K562 (cell line): ENCODE results near the gene EPDR1. TPM values are rescaled to one million over a fixed set of nuclear protein-coding genes. Genes with fewer than 3 reads are reported as not detected.

Experiments
- ATAC-seq: fragments of 200-7000 bp; cut with Tn5 transposase; 3 replicates; pipeline ENCODE4 v1.9.1; 2020; ENCODE audit warnings: moderate library complexity
- BruUV-seq: library from RNA; stranded (reverse); fragments of 400-500 nt; replicated peaks from 2 replicates; lab custom pipeline; 2021; lab: Mats Ljungman, UMichigan
- CTCF ChIA-PET: fragments of 300-600 bp; formaldehyde crosslinking; extraction: SDS; loops from one replicate; lab custom pipeline; 2021; ENCODE audit warnings: low intra/inter-chr PET ratio; lab: Yijun Ruan, JAX
- POLR2A ChIA-PET: fragments of 300-600, 350-650 bp; sonication (Branson Sonifier 250); formaldehyde crosslinking; extraction: SDS; loops from one replicate; lab custom pipeline; 2021; ENCODE audit warnings: antibody characterized with exemption, inconsistent platforms; lab: Yijun Ruan, JAX
- DNase-seq, 4 experiments: peaks; one replicate each; pipeline versions ENCODE4 v3.0.0 to v3.0.0-alpha.2; 2011 to 2018; ENCODE audit warnings: low spot score in 3 of 4, mixed read lengths in 3 of 4; ENCODE audit errors: extremely low read depth in 1 of 4
- FAIRE-seq: peaks from 2 replicates; lab custom pipeline; 2011; peaks lifted over from hg19 to GRCh38; lab: Jason Lieb, UNC
- H2AFZ ChIP-seq: 2 replicates; pipeline ENCODE4 v1.6.0; 2011; ENCODE audit warnings: low read depth, low read length, control low read depth, inconsistent platforms
- H3K27ac ChIP-seq: fragments of 200-600 bp; 3 replicates; pipeline ENCODE4 v1.8.0; 2011; ENCODE audit warnings: low read depth, mild to moderate bottlenecking, control low read depth, inconsistent platforms, low read length, moderate library complexity, mixed read lengths; ENCODE audit errors: extremely low read depth
- H3K27me3 ChIP-seq, 2 experiments: fragments of 300-600 bp in 1 of 2; 2 replicates in 1 of 2; 3 replicates in 1 of 2; pipeline versions ENCODE4 v1.6.0 to v1.8.0; 2011; ENCODE audit warnings: inconsistent platforms in 2 of 2, low read length in 2 of 2, mild to moderate bottlenecking in 1 of 2, mixed read lengths in 1 of 2, moderate library complexity in 1 of 2; ENCODE audit not compliant: control insufficient read depth in 2 of 2, insufficient read depth in 2 of 2
- H3K36me3 ChIP-seq: fragments of 300-600 bp; 3 replicates; pipeline ENCODE4 v1.8.0; 2011; ENCODE audit warnings: mild to moderate bottlenecking, low read length, inconsistent platforms; ENCODE audit not compliant: control insufficient read depth, insufficient read depth
- H3K4me1 ChIP-seq, 2 experiments: fragments of 200-600 bp in 1 of 2; replicated peaks in 1 of 2; 2 replicates in 1 of 2; 3 replicates in 1 of 2; pipeline versions ENCODE4 v1.5.1 to v1.8.0; 2011; ENCODE audit warnings: inconsistent platforms in 2 of 2, low read length in 2 of 2, mild to moderate bottlenecking in 1 of 2, mixed read lengths in 1 of 2, moderate library complexity in 1 of 2; ENCODE audit not compliant: control insufficient read depth in 2 of 2, insufficient read depth in 2 of 2
- H3K4me2 ChIP-seq: 2 replicates; pipeline ENCODE4 v1.6.1; 2011; ENCODE audit warnings: low read length, control low read depth, inconsistent platforms, mixed read lengths; ENCODE audit not compliant: insufficient read depth
- H3K4me3 ChIP-seq: fragments of 200-600 bp; sonication (generic), shearing (Covaris generic); 2 replicates; pipeline ENCODE4 v1.5.1; 2016; ENCODE audit warnings: control low read depth, inconsistent platforms
- H3K79me2 ChIP-seq: fragments of 200-600 bp; 3 replicates; pipeline ENCODE4 v1.8.0; 2011; ENCODE audit warnings: low read length, inconsistent platforms; ENCODE audit not compliant: control insufficient read depth, insufficient read depth
- H3K9ac ChIP-seq, 2 experiments: 2 replicates each; pipeline versions ENCODE4 v1.6.0 to v1.6.1; 2011; ENCODE audit warnings: low read depth in 2 of 2, low read length in 2 of 2, control low read depth in 1 of 2, inconsistent platforms in 1 of 2, mild to moderate bottlenecking in 1 of 2, mixed read lengths in 1 of 2; ENCODE audit not compliant: insufficient read depth in 1 of 2
- H3K9me1 ChIP-seq: one replicate; pipeline ENCODE4 v1.6.0; 2011; ENCODE audit warnings: inconsistent platforms, mild to moderate bottlenecking, low read length, moderate library complexity; ENCODE audit not compliant: control insufficient read depth, insufficient read depth
- H3K9me3 ChIP-seq: replicated peaks from 2 replicates; pipeline ENCODE4 v1.5.1; 2011; ENCODE audit warnings: low read depth, low read length, inconsistent platforms; ENCODE audit not compliant: control insufficient read depth, insufficient read depth
- H4K20me1 ChIP-seq: replicated peaks from 2 replicates; pipeline ENCODE4 v1.6.1; 2011; ENCODE audit warnings: low read length, inconsistent platforms, mixed read lengths; ENCODE audit not compliant: control insufficient read depth, insufficient read depth
- CBFB ChIP-seq: sonication (generic); formaldehyde crosslinking; IDR thresholded peaks from 2 replicates; pipeline ENCODE4 v1.4.0; 2020; ENCODE audit warnings: mild to moderate bottlenecking, missing genetic modification reagents
- EP300 ChIP-seq: IDR thresholded peaks from 2 replicates; pipeline ENCODE4 v1.6.1; 2012; ENCODE audit warnings: low read length, improper control_type of control experiment
- POLR2AphosphoS5 ChIP-seq: IDR thresholded peaks from 2 replicates; pipeline ENCODE4 v1.6.1; 2011; ENCODE audit warnings: mild to moderate bottlenecking, low read depth, low read length, moderate library complexity; ENCODE audit not compliant: control insufficient read depth, insufficient read depth
- SMARCE1 ChIP-seq: fragments of 450-650 bp; IDR thresholded peaks from 2 replicates; pipeline ENCODE4 v1.7.1; 2016; ENCODE audit warnings: mild to moderate bottlenecking
- TAL1 ChIP-seq: fragments of 450-650 bp; IDR thresholded peaks from 2 replicates; pipeline ENCODE4 v1.6.1; 2016; ENCODE audit warnings: mild to moderate bottlenecking
- TCF3 ChIP-seq: sonication (generic); formaldehyde crosslinking; IDR thresholded peaks from 2 replicates; pipeline ENCODE4 v1.4.0; 2020; ENCODE audit warnings: mild to moderate bottlenecking, missing genetic modification reagents
- TRIM24 ChIP-seq, 2 experiments: fragments of 450-650 bp; IDR thresholded peaks; 2 replicates each; pipeline ENCODE4 v1.6.1; 2016
- ZNF431 ChIP-seq: sonication (generic); formaldehyde crosslinking; IDR thresholded peaks from 2 replicates; pipeline ENCODE4 v1.8.0; 2022; ENCODE audit warnings: mild to moderate bottlenecking, missing genetic modification reagents
- ZNF507 ChIP-seq: conservative IDR thresholded peaks from 2 replicates; pipeline ENCODE4 v1.6.1; 2017; ENCODE audit warnings: missing genetic modification characterization, missing compliant biosample characterization
- ZNF699 ChIP-seq: fragments of 250-450 bp; sonication (Bioruptor Pico); IDR thresholded peaks from 2 replicates; pipeline ENCODE4 v1.8.0; 2021; ENCODE audit warnings: mild to moderate bottlenecking, moderate library complexity; ENCODE audit not compliant: insufficient replicate concordance
- WGBS: fragments of 100-300 bp; shearing (Covaris generic); methylation state at CpG from one replicate; pipeline ENCODE4 v1.1.6; 2016; ENCODE audit warnings: low coverage, mixed read lengths; ENCODE audit not compliant: insufficient coverage; ENCODE audit errors: missing lambda C conversion rate; 5-methylcytosine and 5-hydroxymethylcytosine counted together
- in situ Hi-C: fragments of 300-500 bp; cut with MboI; formaldehyde crosslinking; loops from 4 replicates; pipeline ENCODE4 v1.15.0; 2018; ENCODE audit warnings: inconsistent platforms, mixed read lengths
- intact Hi-C: fragments of 100-400 bp; cut with micrococcal nuclease; formaldehyde crosslinking; loops from 2 replicates; pipeline ENCODE4 v1.14.2; 2022
- polyA plus RNA-seq, 8 experiments: library from polyadenylated mRNA; depleted of rRNA in 4 of 8; stranded (reverse) in 5 of 8; unstranded in 3 of 8; fragments of >200 nt; fragmentation: Nextera tagmentation in 2 of 8; fragmentation: Illumina TruSeq in 1 of 8; extraction: Ambion mirVana in 2 of 8; extraction: Trizol in 1 of 8; gene quantifications; 2 replicates each; pipeline versions ENCODE4 v1.2.1 to v1.2.3, GENCODE V29; 2011 to 2014; ENCODE audit warnings: inconsistent platforms in 1 of 8, missing spikeins in 1 of 8
- total RNA-seq, 7 experiments: library from RNA; depleted of rRNA in 6 of 7; stranded (reverse); fragments of >200 nt in 6 of 7; fragmentation: Illumina TruSeq in 2 of 7; extraction: Trizol in 2 of 7; gene quantifications; 2 replicates each; pipeline versions ENCODE4 v1.2.1 to v1.2.3, GENCODE V29; 2011 to 2021; ENCODE audit warnings: low replicate concordance in 1 of 7
- TF ChIP-seq, protein P1 (sequence below), 2 experiments: fragments of 450-650 bp in 1 of 2; sonication (generic) in 1 of 2; formaldehyde crosslinking in 1 of 2; IDR thresholded peaks in 1 of 2; conservative IDR thresholded peaks in 1 of 2; 2 replicates each; pipeline versions ENCODE4 v1.6.1 to v1.8.1; 2016 to 2023; ENCODE audit warnings: mild to moderate bottlenecking in 2 of 2, moderate library complexity in 2 of 2, inconsistent platforms in 1 of 2, missing genetic modification reagents in 1 of 2
- TF ChIP-seq, protein P2 (sequence below): fragments of 200-800 bp; sonication (Bioruptor generic); IDR thresholded peaks from 2 replicates; pipeline ENCODE4 v1.6.1; 2017; ENCODE audit warnings: missing genetic modification characterization, missing compliant biosample characterization
- TF ChIP-seq, protein P3 (sequence below), 2 experiments: fragments of 250-450 bp in 1 of 2; fragments of 450-650 bp in 1 of 2; sonication (Bioruptor Pico) in 1 of 2; IDR thresholded peaks; 2 replicates each; pipeline versions ENCODE4 v1.6.1 to v1.8.0; 2016 to 2021; ENCODE audit warnings: mild to moderate bottlenecking in 2 of 2, moderate library complexity in 2 of 2, missing compliant biosample characterization in 1 of 2, missing genetic modification characterization in 1 of 2
- TF ChIP-seq, protein P4 (sequence below): fragments of 150-350 bp; conservative IDR thresholded peaks from 2 replicates; pipeline ENCODE4 v1.6.1; 2014; ENCODE audit warnings: low read length

Gene EPDR1
- total and polyA plus RNA-seq, 9 of the 15 experiments (the other 6 are each of a cell fraction or from before 2014, with no cell fraction given): 0.01 to 0.11 TPM; not detected in 7

DNA sequence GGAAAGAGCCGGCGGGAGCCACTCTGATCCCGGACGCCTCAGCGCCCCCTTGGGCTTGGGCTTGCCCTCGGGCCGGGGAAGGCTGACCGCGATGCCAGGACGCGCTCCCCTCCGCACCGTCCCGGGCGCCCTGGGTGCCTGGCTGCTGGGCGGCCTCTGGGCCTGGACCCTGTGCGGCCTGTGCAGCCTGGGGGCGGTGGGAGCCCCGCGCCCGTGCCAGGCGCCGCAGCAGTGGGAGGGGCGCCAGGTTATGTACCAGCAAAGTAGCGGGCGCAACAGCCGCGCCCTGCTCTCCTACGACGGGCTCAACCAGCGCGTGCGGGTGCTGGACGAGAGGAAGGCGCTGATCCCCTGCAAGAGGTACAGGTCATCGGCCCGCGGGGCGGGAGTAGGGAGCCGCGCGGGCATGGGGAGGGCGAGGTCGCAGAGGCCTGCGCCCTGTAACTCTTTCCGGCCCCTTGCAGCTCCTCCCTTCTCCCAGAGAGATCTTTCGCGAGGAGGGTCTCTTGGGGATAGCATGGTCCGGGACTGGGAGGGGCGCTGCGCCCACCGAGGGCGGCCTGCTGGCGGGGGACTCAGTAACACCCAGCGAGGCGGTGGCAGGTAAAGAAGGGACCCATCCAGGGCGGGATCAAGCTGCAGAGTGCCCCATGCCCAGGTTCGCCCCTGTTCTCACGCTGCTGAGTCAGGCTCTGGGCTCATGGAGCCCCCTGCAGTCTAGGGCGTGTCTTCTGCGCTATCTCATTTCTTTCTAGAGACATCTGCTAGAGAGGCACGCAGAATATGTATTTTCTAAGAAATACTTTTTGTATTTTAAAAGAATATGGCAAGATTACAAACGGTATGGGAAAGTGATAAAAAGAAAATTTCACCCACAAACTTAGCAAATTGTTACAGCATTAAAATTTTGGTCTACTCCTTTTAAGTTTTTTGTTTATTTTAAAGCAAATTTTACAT lies 687 bp downstream of the EPDR1 start:
- 54% methylated on average over 37 of the region's 63 CpGs for WGBS
- H2AFZ ChIP-seq: peak overlapping the region; percentile 94
- in situ Hi-C loops: no loop called here
- H3K9me1 ChIP-seq: no peaks in the 10 kb centered on the region
- no peaks in the 10 kb centered on the region for H3K36me3 ChIP-seq
- DNase-seq (peak; percentile 64 to 77 (median 68)), ATAC-seq (peak; percentile 94), FAIRE-seq (peak; percentile 79)
- H3K9me3 ChIP-seq: no peaks in the 10 kb centered on the region
- no TSS peak for BruUV-seq
- CTCF ChIA-PET: interaction anchor here (0.6 kb wide), 1 partner anchor 185 kb away, joined by 3 read pairs; no protein-coding TSS in a partner anchor
- H4K20me1 ChIP-seq: no peaks in the 10 kb centered on the region
- peaks cover 9 to 21% of the 10 kb centered on the region in 2 experiments; a peak in 4 of 5 replicates for H3K4me1 ChIP-seq
- intact Hi-C loops: no loop called here
- H3K4me3 ChIP-seq: no peak overlapping the region
- POLR2A ChIA-PET: no interaction called here
- no peaks in the 10 kb centered on the region for H3K79me2 ChIP-seq
- peak overlapping the region; percentile 40; the same call in 1 of the 2 replicates for H3K4me2 ChIP-seq
- H3K9ac ChIP-seq: peak overlapping the region; percentile 31 to 34
- peaks cover 0 to 5% of the 10 kb centered on the region in 2 experiments; a peak in 3 of 5 replicates for H3K27me3 ChIP-seq
- H3K27ac ChIP-seq: peak overlapping the region; percentile 64
- TF ChIP-seq, protein P1, sequence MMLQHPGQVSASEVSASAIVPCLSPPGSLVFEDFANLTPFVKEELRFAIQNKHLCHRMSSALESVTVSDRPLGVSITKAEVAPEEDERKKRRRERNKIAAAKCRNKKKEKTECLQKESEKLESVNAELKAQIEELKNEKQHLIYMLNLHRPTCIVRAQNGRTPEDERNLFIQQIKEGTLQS (IDR thresholded peaks at IDR 0.05): peak; percentile 17; the same call in 1 of the 2 replicates
- TF ChIP-seq, protein P1 (CRISPR knock-in tag; conservative IDR thresholded peaks at IDR 0.05): no peak
- TF ChIP-seq TAL1: peak; percentile 61; the same call in 1 of the 2 replicates
- TF ChIP-seq ZNF699 (CRISPR knock-in tag): no peak
- TF ChIP-seq, protein P2, sequence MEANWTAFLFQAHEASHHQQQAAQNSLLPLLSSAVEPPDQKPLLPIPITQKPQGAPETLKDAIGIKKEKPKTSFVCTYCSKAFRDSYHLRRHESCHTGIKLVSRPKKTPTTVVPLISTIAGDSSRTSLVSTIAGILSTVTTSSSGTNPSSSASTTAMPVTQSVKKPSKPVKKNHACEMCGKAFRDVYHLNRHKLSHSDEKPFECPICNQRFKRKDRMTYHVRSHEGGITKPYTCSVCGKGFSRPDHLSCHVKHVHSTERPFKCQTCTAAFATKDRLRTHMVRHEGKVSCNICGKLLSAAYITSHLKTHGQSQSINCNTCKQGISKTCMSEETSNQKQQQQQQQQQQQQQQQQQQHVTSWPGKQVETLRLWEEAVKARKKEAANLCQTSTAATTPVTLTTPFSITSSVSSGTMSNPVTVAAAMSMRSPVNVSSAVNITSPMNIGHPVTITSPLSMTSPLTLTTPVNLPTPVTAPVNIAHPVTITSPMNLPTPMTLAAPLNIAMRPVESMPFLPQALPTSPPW (CRISPR knock-in tag): 0 out of 2 replicates have a peak, but pooled peaks have one; percentile 26
- TF ChIP-seq ZNF507 (tag): no peak
- TF ChIP-seq TCF3 (CRISPR knock-in tag): peak; percentile 55
- TF ChIP-seq, protein P3, sequence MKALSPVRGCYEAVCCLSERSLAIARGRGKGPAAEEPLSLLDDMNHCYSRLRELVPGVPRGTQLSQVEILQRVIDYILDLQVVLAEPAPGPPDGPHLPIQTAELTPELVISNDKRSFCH (CRISPR knock-in tag; IDR thresholded peaks at IDR 0.05): no peak
- TF ChIP-seq, protein P3 (tag; IDR thresholded peaks at IDR 0.05): no peak
- TF ChIP-seq, protein P4, sequence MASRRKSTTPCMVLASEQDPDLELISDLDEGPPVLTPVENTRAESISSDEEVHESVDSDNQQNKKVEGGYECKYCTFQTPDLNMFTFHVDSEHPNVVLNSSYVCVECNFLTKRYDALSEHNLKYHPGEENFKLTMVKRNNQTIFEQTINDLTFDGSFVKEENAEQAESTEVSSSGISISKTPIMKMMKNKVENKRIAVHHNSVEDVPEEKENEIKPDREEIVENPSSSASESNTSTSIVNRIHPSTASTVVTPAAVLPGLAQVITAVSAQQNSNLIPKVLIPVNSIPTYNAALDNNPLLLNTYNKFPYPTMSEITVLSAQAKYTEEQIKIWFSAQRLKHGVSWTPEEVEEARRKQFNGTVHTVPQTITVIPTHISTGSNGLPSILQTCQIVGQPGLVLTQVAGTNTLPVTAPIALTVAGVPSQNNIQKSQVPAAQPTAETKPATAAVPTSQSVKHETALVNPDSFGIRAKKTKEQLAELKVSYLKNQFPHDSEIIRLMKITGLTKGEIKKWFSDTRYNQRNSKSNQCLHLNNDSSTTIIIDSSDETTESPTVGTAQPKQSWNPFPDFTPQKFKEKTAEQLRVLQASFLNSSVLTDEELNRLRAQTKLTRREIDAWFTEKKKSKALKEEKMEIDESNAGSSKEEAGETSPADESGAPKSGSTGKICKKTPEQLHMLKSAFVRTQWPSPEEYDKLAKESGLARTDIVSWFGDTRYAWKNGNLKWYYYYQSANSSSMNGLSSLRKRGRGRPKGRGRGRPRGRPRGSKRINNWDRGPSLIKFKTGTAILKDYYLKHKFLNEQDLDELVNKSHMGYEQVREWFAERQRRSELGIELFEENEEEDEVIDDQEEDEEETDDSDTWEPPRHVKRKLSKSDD: no peak
- TF ChIP-seq CBFB (CRISPR knock-in tag): no peak
- no peak for TF ChIP-seq ZNF431
- TF ChIP-seq POLR2AphosphoS5: peak; percentile 27; the same call in 1 of the 2 replicates
- TF ChIP-seq TRIM24 (IDR thresholded peaks at IDR 0.05): peak in 1 of 2 experiments; percentile 28; a peak in 1 of 4 replicates
- peak; percentile 23; the same call in 1 of the 2 replicates for TF ChIP-seq EP300
- TF ChIP-seq SMARCE1: peak; percentile 69; the same call in 1 of the 2 replicates
